ENCODE results near the gene ANKRD34A. TPM values are rescaled to one million over a fixed set of nuclear protein-coding genes. Genes with fewer than 3 reads are reported as not detected.

Gene ANKRD34A
- polyA plus RNA-seq, 5 donors: 0.68 to 1.5 (median 0.90) TPM

DNA sequence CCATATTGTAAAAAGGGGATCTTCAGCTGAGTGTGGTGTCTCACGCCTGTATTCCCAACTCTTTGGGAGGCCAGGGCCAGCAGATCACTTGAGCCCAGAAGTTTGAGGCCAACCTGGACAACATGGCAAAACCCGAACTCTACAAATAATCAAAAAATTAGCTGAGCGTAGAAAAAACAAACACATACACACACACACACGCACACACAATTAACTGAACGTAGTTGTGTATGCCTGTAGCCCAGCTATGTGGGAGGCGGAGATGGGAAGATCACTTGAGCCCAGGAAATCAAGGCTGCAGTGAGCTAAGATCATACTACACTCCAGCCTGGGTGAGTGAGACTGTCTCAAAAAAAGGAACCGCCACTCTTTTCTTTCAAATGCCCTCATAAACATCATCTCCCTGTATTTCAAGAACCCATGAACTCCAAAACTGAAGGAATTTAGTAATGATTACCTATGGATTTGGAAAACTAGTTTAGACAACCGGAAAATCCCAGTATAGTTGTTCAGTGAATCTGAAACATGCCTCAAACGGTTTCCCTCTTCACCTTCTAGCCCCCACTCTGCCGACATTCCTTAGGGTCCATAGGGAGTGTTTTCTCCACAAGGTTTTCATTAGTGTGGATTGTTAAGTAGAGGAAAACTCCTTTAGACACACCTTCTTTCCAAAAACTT is 27.5 kb upstream of the ANKRD34A start:
- no peak for DNase-seq

DNA sequence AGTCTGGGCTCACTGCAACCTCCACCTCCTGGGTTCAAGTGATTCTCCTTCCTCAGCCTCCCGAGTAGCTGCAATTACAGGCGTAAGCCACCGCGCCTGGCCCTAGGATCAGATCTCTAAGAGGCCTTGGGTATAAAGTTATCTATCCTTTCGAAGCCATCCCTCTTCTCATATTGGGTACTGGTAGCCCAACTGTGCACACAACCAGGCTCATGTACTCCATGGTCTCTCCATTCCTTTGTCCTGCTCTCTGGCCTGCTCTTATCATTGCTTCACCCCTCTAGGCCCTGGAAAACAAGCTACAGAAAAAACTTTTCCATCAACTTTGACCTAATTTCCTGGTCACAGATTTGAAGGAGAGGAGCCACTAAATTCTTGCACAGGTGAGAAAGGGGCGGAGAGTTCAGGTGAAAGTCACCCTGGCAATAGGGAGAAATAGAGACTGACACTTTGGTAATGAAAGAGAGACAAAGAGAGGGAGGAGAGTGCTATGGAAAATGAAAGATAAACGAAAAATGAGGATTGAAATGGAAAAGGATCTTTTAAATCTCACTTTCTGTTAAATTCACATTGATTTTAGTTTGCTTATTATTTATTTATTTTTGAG is 26.0 kb upstream of the ANKRD34A start:
- DNase-seq: no peak

DNA sequence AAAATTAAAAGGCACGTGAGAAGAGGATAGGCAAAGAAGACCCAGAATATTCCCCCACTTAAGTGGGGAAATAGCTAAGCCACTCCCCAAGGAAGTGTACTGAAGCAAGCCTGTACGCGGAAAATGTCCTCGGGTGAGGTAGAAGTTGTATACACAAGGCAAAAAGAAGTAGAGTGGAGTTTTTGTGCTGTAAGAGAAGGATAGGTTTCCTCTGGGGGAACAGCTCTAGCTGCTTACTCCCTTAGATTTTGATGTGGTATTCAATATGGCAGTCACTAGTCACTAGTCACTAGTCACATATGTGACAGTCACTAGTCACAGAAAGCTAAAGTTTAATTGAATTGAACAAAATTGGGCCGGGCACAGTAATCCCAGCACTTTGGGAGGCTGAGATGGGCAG is 24.4 kb upstream of the ANKRD34A start:
- DNase-seq: no peak

DNA sequence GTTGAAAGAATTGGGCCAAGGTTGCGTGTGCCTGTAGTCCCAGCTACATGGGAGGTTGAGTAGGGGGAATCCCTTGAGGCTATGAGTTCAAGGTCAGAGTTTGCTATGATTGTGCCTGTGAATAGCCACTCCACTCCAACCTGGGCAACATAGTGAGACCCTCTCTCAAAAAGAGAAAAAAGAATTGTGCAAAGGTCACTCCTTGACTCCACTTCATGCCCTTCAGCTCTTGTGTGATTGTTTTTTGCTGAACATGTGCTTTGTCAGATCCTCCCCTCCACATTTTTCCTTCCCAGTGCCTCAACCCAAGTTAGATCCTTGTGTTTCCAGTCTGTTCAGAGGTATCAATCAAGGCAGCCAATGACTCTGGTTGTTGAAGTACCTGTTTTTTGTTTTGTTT is 23.6 kb upstream of the ANKRD34A start:
- no peak for DNase-seq

DNA sequence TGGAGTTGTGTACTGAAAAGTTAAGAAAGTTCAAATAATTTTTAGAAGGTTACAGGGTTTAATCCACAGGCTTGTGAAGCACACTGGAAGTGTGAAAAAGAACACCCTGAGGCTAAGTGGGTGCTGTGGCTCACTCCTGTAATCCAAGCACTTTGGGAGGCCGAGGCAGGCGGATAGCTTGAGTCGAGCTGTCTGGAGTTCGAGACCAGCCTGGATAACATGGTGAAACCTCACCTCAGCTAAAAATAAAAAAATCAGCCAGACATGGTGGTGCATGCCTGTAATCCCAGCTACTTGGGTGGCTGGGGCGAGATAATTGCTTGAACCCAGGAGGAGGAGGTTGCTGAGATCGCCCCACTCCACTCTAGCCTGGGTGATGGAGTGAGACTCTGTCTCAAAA is 22.2 kb upstream of the ANKRD34A start:
- no peak for DNase-seq

DNA sequence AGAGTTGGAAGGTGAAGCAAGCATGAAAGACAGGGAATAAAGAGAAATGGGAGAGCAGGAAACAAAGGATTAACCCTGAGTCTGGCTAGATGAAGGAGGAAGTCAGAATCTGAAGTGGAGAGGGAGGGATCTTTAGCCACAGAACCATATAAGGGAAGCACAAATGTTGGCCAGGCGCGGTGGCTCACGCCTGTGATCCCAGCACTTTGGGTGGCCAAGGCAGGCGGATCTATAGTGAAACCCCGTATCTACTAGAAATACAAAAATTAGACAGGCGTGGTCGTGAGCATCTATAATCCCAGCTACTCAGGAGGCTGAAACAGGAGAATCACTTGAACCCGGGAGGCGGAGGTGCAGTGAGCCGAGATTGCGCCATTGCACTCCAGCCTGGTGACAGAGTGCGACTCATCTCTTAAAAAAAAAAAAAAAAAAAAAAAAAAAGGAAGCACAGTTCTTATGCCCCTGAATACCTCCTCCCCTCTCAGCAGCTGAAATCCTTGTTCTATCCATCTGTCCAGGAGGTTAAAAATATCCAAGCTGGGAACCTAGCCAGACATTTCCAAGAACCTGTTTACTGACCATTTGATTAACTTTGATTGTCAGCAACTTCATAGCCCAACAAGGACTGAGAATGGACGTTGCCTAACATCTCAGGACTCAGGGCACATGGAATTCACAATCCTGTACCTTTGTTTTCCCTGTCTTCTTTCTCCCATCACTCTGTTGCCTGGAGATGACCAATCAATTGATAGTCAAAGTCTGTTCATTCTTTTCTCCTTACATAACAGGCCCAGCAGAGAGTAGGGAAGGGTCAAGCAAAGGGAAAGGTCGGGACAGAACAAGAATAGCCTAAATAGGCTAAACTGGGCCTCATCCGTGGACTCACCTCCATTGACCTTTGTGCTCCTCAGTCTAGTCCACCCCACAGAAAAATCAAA is 21.4 kb upstream of the ANKRD34A start:
- no peak for DNase-seq

DNA sequence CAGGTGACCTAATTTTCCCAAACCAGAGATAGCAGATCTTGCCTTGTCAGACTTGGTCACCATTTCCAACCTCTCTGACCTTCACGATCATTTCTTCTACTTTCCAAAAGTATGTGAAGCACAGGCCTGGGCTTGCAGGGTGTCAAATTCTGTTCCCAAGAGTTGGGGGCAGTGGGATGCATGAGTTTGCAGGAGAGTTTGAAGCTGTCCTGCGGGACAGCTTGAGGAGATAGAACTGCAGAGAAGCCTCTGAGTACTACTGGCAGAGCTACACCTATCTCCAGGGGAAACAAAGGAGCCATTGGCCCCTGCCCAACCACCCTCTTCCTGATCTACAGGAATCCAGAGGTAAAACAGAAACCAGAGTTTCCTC is 20.7 kb upstream of the ANKRD34A start:
- DNase-seq: no peak

DNA sequence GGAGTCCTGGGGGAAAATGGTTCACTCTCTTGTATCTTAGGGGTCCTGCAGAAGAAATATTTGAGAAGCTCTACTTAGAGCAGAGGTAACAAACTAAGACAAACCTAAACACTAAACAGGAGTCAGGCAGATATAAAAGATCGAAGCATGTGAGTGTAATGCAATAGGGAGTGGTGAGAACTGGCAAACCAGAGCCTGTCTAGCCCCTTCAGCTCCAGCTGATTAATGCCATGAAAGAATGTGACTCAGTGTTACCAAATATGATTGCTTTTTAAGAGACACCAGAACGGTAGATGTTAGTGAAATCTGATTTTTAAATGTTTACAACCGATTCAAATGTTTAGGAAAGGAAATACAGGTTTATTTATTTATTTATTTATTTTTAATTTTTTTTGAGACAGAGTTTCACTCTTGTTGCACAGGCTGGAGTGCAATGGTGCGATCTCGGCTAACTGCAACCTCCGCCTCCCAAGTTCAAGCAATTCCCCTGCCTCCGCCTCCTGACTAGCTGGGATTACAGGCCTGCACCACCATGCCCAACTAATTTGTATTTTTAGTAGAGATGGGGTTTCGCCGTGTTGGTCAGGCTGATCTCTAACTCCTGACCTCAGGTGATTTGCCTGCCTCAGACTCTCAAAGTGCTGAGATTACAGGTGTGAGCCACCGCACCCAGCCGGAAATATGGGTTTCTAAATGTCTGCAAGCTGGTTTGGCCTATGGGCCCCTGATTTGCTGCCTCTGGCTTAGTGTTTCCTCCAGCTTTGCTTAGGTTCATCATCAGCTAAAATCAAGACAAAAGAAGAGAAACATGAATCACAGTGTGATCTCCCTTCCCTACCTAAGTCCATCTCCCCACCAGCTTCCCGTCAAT is 19.8 kb upstream of the ANKRD34A start:
- no peak for DNase-seq

DNA sequence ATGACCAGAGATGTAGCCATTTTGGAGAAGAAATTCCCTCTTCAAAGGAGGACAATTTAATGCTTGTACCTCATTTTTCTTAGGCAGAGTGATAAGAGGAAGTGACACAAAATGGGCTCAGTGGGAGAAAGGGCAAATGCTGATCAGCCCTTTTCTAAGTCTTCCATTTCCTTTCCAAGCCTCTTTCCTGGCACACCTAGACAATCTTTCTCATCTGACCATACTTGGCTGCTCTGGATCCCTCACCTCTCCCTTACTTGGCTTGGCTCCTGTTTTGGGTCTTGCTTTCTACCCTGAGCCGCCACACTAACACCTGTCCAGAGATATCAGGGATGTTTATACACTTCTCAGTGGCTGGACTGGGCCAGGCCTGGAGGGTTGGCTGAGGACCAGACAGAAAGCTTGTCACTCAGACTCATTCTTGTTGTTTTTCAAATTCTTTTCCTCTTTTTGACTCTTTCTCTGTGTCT is 18.9 kb upstream of the ANKRD34A start:
- DNase-seq: no peak

DNA sequence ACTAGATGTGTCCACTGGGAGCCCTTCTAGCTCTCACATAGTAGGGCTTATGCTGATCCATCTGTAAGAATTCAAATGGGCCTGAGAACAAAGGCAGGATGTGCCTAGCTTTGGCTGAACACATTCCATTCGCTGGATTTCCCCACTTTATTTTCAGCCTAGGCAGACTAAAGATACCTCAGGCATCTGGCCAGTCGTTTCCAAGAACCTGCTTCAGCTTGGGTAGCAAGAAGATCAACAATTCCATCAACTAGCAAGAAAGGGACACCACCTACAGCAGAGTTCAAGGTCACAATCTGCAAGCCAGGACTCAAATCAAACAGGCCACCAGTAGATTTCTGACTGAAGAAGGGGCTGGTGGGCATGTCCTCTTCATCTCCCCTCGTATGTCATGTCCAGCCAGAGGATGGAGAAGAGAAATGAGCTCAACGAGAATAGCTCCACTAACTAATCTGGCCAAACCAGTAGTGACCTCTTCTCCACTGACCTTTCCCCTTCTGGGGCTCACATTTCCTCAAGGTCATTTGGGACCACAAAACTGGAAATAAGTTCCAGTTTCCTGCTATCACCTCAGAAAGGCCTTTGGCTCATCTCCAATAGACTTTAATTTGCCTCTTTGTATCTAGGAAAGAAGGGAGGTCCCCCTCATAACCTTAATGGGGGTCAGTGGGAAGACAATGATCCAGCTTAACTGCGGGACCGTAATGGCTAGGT is 17.8 kb upstream of the ANKRD34A start:
- DNase-seq: no peak

DNA sequence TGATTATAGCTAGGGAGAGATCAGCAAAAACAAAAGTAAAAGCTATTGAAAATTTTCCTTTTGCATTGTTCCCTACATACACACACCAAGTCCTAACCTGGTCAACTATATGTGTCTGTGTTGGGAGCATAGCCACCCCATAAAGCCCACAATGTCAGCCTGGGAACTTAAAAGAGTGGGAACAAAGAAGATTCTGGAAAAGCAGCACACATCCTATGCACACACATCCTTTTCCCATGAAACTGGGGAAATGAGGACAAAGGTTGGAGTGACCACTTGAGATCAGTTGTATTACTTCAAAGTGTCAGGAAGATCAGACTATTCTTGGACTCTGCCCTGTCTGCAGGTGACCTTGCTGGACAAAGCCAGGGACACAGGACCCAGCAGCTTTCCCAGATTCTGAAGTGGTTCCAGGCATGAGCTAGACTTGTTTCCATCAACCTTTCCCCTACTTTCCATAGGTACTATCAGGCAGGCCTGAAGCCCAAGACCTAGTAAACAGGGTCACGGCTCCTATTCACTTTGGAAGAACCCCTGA is 16.2 kb upstream of the ANKRD34A start:
- no peak for DNase-seq

DNA sequence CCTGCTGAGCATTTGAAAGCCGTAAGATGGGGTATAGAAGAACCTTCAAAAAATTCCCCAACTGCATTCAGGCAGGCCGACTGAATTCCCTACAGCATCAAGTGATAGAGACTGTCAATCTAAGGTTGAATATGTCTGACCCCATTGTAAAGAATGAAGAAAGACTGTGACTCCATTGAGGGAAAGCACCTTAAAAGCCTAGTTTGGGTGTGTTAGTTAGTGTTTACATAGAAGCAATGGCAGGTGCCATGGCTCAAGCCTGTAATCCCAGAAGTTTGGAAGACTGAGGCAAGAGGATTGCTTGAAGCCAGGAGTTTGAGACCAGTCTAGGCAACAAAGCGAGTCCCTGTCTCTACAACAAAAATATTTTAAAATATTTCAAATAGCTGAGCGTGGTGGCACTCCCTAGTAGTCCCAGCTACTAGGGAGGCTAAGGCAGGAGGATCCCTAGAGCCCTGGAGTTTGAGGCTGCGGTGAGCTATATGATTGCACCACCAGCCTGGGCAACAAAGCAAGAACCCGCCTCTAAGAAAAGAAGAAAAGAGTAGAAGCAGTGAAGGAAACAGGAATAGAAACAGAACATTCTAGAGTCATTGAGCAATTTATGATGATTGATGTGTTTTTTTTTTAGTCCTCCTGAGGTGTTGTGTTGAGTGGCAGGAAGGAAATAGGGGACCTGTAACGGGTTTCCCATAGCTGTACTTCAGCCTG is 15.5 kb upstream of the ANKRD34A start:
- DNase-seq: no peak

DNA sequence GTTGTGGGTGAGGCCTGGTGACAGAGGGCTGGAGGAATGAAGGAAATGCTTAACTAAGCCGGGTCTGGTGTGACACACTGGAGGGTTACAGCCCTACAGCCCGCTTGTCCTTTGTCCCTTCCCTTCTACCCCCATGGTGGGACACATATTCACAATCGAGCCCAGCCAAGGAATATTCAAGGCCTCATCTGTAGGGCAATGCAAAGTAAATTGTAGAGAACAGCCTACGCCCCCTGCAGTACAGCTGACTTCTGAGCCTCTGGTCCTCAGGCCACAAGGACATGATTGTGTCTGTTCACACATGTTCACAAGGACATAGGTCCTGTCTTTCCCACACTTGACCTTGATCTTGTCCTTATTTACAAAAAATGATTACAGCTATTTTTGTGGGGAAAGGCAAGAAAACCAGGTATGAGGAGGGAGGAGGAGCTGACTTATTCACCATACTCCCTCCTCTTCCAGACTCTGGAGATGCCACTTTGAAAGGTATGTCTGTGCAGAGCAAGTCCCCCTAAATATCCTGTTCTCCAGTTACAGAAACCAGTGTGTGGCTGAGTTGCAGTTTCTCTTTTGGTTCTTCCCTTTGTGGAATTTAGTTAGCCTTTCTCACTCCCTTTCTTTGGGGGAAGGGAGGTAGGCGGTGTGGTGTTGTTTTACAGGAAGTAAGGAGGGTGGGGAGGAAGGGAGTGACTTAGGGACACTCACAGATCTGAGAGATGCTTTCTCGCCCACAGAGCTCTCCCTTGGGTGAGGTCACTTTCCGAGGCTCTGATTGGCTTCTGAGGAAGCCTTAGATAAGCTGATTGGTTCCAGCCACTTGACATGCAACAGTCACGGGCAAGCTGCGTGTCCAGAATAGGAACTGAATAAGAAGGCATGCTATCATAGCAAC is 14.7 kb upstream of the ANKRD34A start:
- DNase-seq: peak; percentile 95 to 97

DNA sequence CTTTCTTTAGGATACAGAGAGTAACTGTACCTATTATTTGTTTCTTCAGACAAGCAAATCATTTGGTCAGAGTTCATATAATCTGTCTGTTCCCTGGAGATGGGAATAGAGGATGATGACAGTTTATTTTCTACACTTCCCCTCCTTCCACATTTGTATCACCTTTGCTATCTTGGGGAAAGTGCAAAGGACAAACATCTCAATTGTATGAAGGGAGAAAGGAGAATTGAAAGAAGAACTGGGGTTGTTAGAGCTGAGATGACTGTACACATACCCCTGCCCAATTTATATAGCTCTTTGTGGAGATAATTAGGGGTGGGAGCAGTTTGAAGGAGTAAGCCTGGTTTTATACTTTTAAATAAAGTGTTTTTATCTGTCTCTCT is 14.1 kb upstream of the ANKRD34A start:
- no peak for DNase-seq

DNA sequence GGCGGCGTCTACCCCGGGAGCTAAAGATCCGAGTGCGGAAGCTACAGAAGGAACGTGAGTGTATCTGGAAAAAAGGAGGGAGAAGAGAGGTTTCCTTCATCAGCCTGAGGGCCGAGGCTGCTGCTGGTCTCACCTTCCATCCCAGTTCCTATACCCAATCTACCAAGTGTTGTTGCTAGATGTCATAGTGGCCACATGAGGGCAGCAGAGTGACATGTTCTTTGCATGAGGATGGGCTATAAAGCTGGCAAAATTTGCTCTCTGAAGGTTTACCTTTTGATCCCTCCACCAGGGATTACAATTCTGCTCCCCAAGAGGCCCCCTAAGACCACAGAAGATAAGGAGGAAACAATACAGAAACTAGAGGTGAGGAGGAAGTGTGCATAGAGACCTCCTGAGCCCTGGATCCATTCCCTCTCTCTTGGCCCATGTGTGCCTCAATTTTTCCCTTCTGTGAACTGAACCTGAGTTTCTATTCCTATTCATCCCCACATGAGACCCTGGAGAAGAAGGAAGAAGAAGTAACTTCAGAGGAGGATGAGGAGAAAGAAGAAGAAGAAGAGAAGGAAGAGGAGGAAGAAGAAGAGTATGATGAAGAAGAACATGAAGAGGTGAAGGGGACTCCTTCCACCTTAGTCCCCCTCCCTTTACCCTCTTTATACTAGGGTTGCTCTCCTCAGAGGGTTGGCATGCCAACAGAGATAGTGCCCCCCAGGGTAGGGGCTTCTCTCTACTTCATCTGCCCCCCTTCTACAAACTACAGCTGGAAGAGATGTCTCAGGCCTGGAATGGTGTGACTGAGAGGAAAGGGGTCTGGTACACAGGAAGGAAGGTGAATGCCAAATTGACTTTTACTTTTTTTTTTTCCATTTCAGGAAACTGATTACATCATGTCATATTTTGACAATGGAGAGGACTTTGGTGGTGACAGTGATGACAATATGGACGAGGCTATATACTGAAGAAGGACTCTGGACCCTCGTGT is 13.4 kb upstream of the ANKRD34A start:
- DNase-seq: peak; percentile 71 to 80

DNA sequence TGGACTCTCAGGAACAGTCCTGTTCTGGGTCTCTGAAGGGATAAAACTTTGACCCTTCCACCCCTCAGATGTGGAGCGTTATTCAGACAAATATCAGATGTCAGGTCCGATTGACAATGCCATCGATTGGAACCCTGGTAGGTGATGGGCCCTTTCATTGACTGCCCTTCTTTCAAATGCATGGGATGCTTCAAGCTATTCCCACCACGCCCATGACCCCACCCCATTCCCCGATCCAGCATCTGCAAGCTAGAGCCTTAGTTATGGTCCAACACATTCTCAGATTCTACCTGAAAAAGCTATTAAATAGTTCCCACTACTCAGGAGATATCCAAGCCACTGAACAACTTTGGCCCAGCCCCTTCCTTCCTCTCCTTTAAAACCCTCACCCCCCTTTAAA is 12.6 kb upstream of the ANKRD34A start:
- no peak for DNase-seq

DNA sequence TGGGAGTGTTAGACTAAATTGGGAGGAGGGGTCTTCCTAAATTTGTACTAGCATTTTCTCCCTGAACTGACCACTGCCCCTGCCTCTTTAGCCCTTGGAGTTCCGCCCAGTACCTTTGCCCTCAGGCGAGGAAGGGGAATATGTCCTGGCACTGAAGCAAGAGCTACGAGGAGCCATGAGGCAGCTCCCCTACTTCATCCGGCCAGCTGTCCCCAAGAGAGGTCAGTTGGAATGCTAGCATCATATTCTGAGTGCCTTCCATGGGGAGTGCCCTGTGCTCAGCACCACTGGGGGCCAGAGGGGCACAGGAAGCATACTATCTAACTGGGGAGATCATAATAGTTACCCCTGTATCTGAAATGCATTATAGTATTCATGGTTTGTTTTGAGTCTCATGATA is 10.8 kb upstream of the ANKRD34A start:
- no peak for DNase-seq

DNA sequence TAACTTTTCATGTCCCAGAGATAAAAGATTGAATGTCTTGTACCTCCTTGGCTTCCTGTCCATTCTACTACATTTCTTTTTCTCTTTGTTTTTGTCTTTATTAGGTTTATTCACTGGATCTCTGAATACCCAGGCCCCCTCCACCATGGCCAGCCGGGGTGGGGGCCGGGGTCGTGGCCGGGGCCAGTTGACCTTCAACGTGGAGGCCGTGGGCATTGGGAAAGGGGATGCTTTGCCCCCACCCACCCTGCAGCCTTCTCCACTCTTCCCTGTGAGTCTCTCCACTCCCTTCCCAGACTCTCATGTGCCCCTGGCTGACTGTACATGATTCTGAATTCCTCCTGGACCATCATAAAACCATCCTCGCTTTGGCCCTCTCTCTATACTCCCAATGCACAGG is 10.3 kb upstream of the ANKRD34A start:
- no peak for DNase-seq
